K562 (cell line): ENCODE measurements around the gene ARHGAP23. TPM values are rescaled to one million over a fixed set of nuclear protein-coding genes. Genes with fewer than 3 reads are reported as not detected.
"Not testable (repeated sequence)": the region's sequence is repeated elsewhere in the genome, so short reads cannot be mapped to it uniquely, and the experiment has no call there.

ENCODE experiments used
- ATAC-seq: fragments of 200-7000 bp; cut with Tn5 transposase; 3 replicates; pipeline ENCODE4 v1.9.1; 2020; ENCODE audit warnings: moderate library complexity
- BruUV-seq: library from RNA; stranded (reverse); fragments of 400-500 nt; replicated peaks from 2 replicates; lab custom pipeline; 2021; lab: Mats Ljungman, UMichigan
- CTCF ChIA-PET: fragments of 300-600 bp; formaldehyde crosslinking; extraction: SDS; loops from one replicate; lab custom pipeline; 2021; ENCODE audit warnings: low intra/inter-chr PET ratio; lab: Yijun Ruan, JAX
- POLR2A ChIA-PET: fragments of 300-600, 350-650 bp; sonication (Branson Sonifier 250); formaldehyde crosslinking; extraction: SDS; loops from one replicate; lab custom pipeline; 2021; ENCODE audit warnings: antibody characterized with exemption, inconsistent platforms; lab: Yijun Ruan, JAX
- DNase-seq, 4 experiments: peaks; one replicate each; pipeline versions ENCODE4 v3.0.0 to v3.0.0-alpha.2; 2011 to 2018; ENCODE audit warnings: low spot score in 3 of 4, mixed read lengths in 3 of 4; ENCODE audit errors: extremely low read depth in 1 of 4
- FAIRE-seq: peaks from 2 replicates; lab custom pipeline; 2011; peaks lifted over from hg19 to GRCh38; lab: Jason Lieb, UNC
- H2AFZ ChIP-seq: 2 replicates; pipeline ENCODE4 v1.6.0; 2011; ENCODE audit warnings: low read depth, low read length, control low read depth, inconsistent platforms
- H3K27ac ChIP-seq: fragments of 200-600 bp; 3 replicates; pipeline ENCODE4 v1.8.0; 2011; ENCODE audit warnings: low read depth, mild to moderate bottlenecking, control low read depth, inconsistent platforms, low read length, moderate library complexity, mixed read lengths; ENCODE audit errors: extremely low read depth
- H3K27me3 ChIP-seq, 2 experiments: fragments of 300-600 bp in 1 of 2; 2 replicates in 1 of 2; 3 replicates in 1 of 2; pipeline versions ENCODE4 v1.6.0 to v1.8.0; 2011; ENCODE audit warnings: inconsistent platforms in 2 of 2, low read length in 2 of 2, mild to moderate bottlenecking in 1 of 2, mixed read lengths in 1 of 2, moderate library complexity in 1 of 2; ENCODE audit not compliant: control insufficient read depth in 2 of 2, insufficient read depth in 2 of 2
- H3K36me3 ChIP-seq: fragments of 300-600 bp; 3 replicates; pipeline ENCODE4 v1.8.0; 2011; ENCODE audit warnings: mild to moderate bottlenecking, low read length, inconsistent platforms; ENCODE audit not compliant: control insufficient read depth, insufficient read depth
- H3K4me1 ChIP-seq, 2 experiments: fragments of 200-600 bp in 1 of 2; replicated peaks in 1 of 2; 2 replicates in 1 of 2; 3 replicates in 1 of 2; pipeline versions ENCODE4 v1.5.1 to v1.8.0; 2011; ENCODE audit warnings: inconsistent platforms in 2 of 2, low read length in 2 of 2, mild to moderate bottlenecking in 1 of 2, mixed read lengths in 1 of 2, moderate library complexity in 1 of 2; ENCODE audit not compliant: control insufficient read depth in 2 of 2, insufficient read depth in 2 of 2
- H3K4me2 ChIP-seq: 2 replicates; pipeline ENCODE4 v1.6.1; 2011; ENCODE audit warnings: low read length, control low read depth, inconsistent platforms, mixed read lengths; ENCODE audit not compliant: insufficient read depth
- H3K4me3 ChIP-seq: fragments of 200-600 bp; sonication (generic), shearing (Covaris generic); 2 replicates; pipeline ENCODE4 v1.5.1; 2016; ENCODE audit warnings: control low read depth, inconsistent platforms
- H3K79me2 ChIP-seq: fragments of 200-600 bp; 3 replicates; pipeline ENCODE4 v1.8.0; 2011; ENCODE audit warnings: low read length, inconsistent platforms; ENCODE audit not compliant: control insufficient read depth, insufficient read depth
- H3K9ac ChIP-seq, 2 experiments: 2 replicates each; pipeline versions ENCODE4 v1.6.0 to v1.6.1; 2011; ENCODE audit warnings: low read depth in 2 of 2, low read length in 2 of 2, control low read depth in 1 of 2, inconsistent platforms in 1 of 2, mild to moderate bottlenecking in 1 of 2, mixed read lengths in 1 of 2; ENCODE audit not compliant: insufficient read depth in 1 of 2
- H3K9me1 ChIP-seq: one replicate; pipeline ENCODE4 v1.6.0; 2011; ENCODE audit warnings: inconsistent platforms, mild to moderate bottlenecking, low read length, moderate library complexity; ENCODE audit not compliant: control insufficient read depth, insufficient read depth
- H3K9me3 ChIP-seq: replicated peaks from 2 replicates; pipeline ENCODE4 v1.5.1; 2011; ENCODE audit warnings: low read depth, low read length, inconsistent platforms; ENCODE audit not compliant: control insufficient read depth, insufficient read depth
- H4K20me1 ChIP-seq: replicated peaks from 2 replicates; pipeline ENCODE4 v1.6.1; 2011; ENCODE audit warnings: low read length, inconsistent platforms, mixed read lengths; ENCODE audit not compliant: control insufficient read depth, insufficient read depth
- PKNOX1 ChIP-seq: fragments of 450-650 bp; IDR thresholded peaks from 2 replicates; pipeline ENCODE4 v1.6.1; 2016
- POLR2AphosphoS5 ChIP-seq: IDR thresholded peaks from 2 replicates; pipeline ENCODE4 v1.6.1; 2011; ENCODE audit warnings: mild to moderate bottlenecking, low read depth, low read length, moderate library complexity; ENCODE audit not compliant: control insufficient read depth, insufficient read depth
- RBFOX2 ChIP-seq: fragments of 200-400 bp; formaldehyde crosslinking; IDR thresholded peaks from 2 replicates; pipeline ENCODE4 v1.6.1; 2017; ENCODE audit warnings: low read depth, mild to moderate bottlenecking, low read length, moderate library complexity
- WGBS: fragments of 100-300 bp; shearing (Covaris generic); methylation state at CpG from one replicate; pipeline ENCODE4 v1.1.6; 2016; ENCODE audit warnings: low coverage, mixed read lengths; ENCODE audit not compliant: insufficient coverage; ENCODE audit errors: missing lambda C conversion rate; 5-methylcytosine and 5-hydroxymethylcytosine counted together
- in situ Hi-C: fragments of 300-500 bp; cut with MboI; formaldehyde crosslinking; loops from 4 replicates; pipeline ENCODE4 v1.15.0; 2018; ENCODE audit warnings: inconsistent platforms, mixed read lengths
- intact Hi-C: fragments of 100-400 bp; cut with micrococcal nuclease; formaldehyde crosslinking; loops from 2 replicates; pipeline ENCODE4 v1.14.2; 2022
- polyA plus RNA-seq, 8 experiments: library from polyadenylated mRNA; depleted of rRNA in 4 of 8; stranded (reverse) in 5 of 8; unstranded in 3 of 8; fragments of >200 nt; fragmentation: Nextera tagmentation in 2 of 8; fragmentation: Illumina TruSeq in 1 of 8; extraction: Ambion mirVana in 2 of 8; extraction: Trizol in 1 of 8; gene quantifications; 2 replicates each; pipeline versions ENCODE4 v1.2.1 to v1.2.3, GENCODE V29; 2011 to 2014; ENCODE audit warnings: inconsistent platforms in 1 of 8, missing spikeins in 1 of 8
- total RNA-seq, 7 experiments: library from RNA; depleted of rRNA in 6 of 7; stranded (reverse); fragments of >200 nt in 6 of 7; fragmentation: Illumina TruSeq in 2 of 7; extraction: Trizol in 2 of 7; gene quantifications; 2 replicates each; pipeline versions ENCODE4 v1.2.1 to v1.2.3, GENCODE V29; 2011 to 2021; ENCODE audit warnings: low replicate concordance in 1 of 7

The ARHGAP23 gene
- total and polyA plus RNA-seq, 9 of the 15 experiments (the other 6 are each of a cell fraction or from before 2014, with no cell fraction given), result 0.01 to 2.7 (median 0.70) TPM

GRCh38 chr17:38485681-38486298, 57.5 kb downstream of the ARHGAP23 start:
- H3K4me1 ChIP-seq, DNase-seq, H3K9me3 ChIP-seq, H4K20me1 ChIP-seq, H3K79me2 ChIP-seq, H2AFZ ChIP-seq, H3K36me3 ChIP-seq, H3K4me3 ChIP-seq, H3K9me1 ChIP-seq, H3K9ac ChIP-seq, in situ Hi-C loops, H3K27ac ChIP-seq, FAIRE-seq, BruUV-seq, ATAC-seq, H3K4me2 ChIP-seq: not testable (repeated sequence)
- CTCF ChIA-PET, result interaction anchor here (0.9 kb wide), 1 partner anchor 62 kb away, joined by 8 read pairs; no protein-coding TSS in a partner anchor
- POLR2A ChIA-PET, result interaction anchor here (0.5 to 0.6 kb wide), 2 partner anchors 75 to 137 kb away, joined by 3 read pairs; no protein-coding TSS in a partner anchor
- H3K27me3 ChIP-seq, result peaks cover 0 to 26% of the 10 kb centered on the region in 2 experiments; a peak in 2 of 5 replicates
- intact Hi-C loops, result loop anchor here (1.0 to 2.0 kb wide), 2 partner anchors 41 to 62 kb away; no protein-coding TSS in a partner anchor
- WGBS, result 6% methylated on average over 9 of the region's 13 CpGs
- 0 out of 2 replicates have a peak, but pooled peaks have one; percentile 22 for TF ChIP-seq POLR2AphosphoS5
- 0 out of 2 replicates have a peak, but pooled peaks have one; percentile 25 for TF ChIP-seq RBFOX2
- peak; percentile 17; the same call in 1 of the 2 replicates for TF ChIP-seq PKNOX1
- TF ChIP-seq, all 486 proteins: peak for 3; not testable (repeated sequence) for 483

- H3K4me1 ChIP-seq, H3K4me2 ChIP-seq, ATAC-seq, H3K4me3 ChIP-seq, H2AFZ ChIP-seq, H3K9me3 ChIP-seq, H3K79me2 ChIP-seq, H3K9ac ChIP-seq, H4K20me1 ChIP-seq, CTCF ChIA-PET, H3K27ac ChIP-seq, FAIRE-seq, BruUV-seq, H3K9me1 ChIP-seq, H3K36me3 ChIP-seq, DNase-seq: not testable (repeated sequence)
- in situ Hi-C loops, result loop anchor here (5.0 kb wide), 1 partner anchor 93 kb away; no protein-coding TSS in a partner anchor
- WGBS, result 21% methylated on average over 17 of the region's 17 CpGs
- peaks cover 0 to 36% of the 10 kb centered on the region in 2 experiments; a peak in 2 of 5 replicates for H3K27me3 ChIP-seq
- POLR2A ChIA-PET, result interaction anchor here (0.6 to 0.7 kb wide), 2 partner anchors 21 to 69 kb away, joined by 3 to 5 read pairs; no protein-coding TSS in a partner anchor
- intact Hi-C loops, result loop anchor here (5.0 kb wide), 1 partner anchor 93 kb away; no protein-coding TSS in a partner anchor
These were observed 61.5 kb downstream of the ARHGAP23 start for GRCh38 chr17:38489774-38490173.

- H4K20me1 ChIP-seq, H3K79me2 ChIP-seq, H3K36me3 ChIP-seq, H3K9ac ChIP-seq, H3K9me3 ChIP-seq, H3K4me2 ChIP-seq, H3K27ac ChIP-seq, H2AFZ ChIP-seq, FAIRE-seq, POLR2A ChIA-PET, ATAC-seq, DNase-seq, H3K9me1 ChIP-seq, H3K4me1 ChIP-seq, H3K4me3 ChIP-seq, BruUV-seq: not testable (repeated sequence)
- intact Hi-C loops (loop anchor here (1.0 to 5.0 kb wide), 3 partner anchors 46 to 176 kb away; no protein-coding TSS in a partner anchor), in situ Hi-C loops (loop anchor here (5.0 kb wide), 1 partner anchor 91 kb away; no protein-coding TSS in a partner anchor)
- CTCF ChIA-PET, result interaction anchor here (1.2 to 1.8 kb wide), 5 partner anchors 48 to 243 kb away, joined by 6 to 19 read pairs (median 8); no protein-coding TSS in a partner anchor
- 32% methylated on average over 19 of the region's 19 CpGs for WGBS
- peaks cover 0 to 26% of the 10 kb centered on the region in 2 experiments; a peak in 2 of 5 replicates for H3K27me3 ChIP-seq
These were observed 63.2 kb downstream of the ARHGAP23 start for GRCh38 chr17:38491346-38492066.
